H9 (cell line): Measurements from ENCODE around the gene AK8. TPM values are rescaled to one million over a fixed set of nuclear protein-coding genes. Genes with fewer than 3 reads are reported as not detected.

Experiments
- DNase-seq: peaks from one replicate; pipeline ENCODE4 v3.0.0-alpha.2; 2017
- H2AFZ ChIP-seq: one replicate; pipeline ENCODE4 v1.6.1; 2013; ENCODE audit warnings: mild to moderate bottlenecking, low read length, control low read depth, moderate library complexity
- H2AK5ac ChIP-seq: 2 replicates; pipeline ENCODE4 v1.6.1; 2013; ENCODE audit warnings: low read length, control low read depth, mixed read lengths; ENCODE audit not compliant: insufficient read length
- H2BK120ac ChIP-seq: one replicate; pipeline ENCODE4 v1.6.1; 2013; ENCODE audit warnings: low read depth, mild to moderate bottlenecking, low read length, control low read depth, inconsistent platforms; ENCODE audit not compliant: poor library complexity, severe bottlenecking
- H2BK12ac ChIP-seq: 2 replicates; pipeline ENCODE4 v1.6.1; 2013; ENCODE audit warnings: low read length, control low read depth, mixed read lengths, low read depth; ENCODE audit not compliant: insufficient read length
- H2BK15ac ChIP-seq: 2 replicates; pipeline ENCODE4 v1.6.1; 2013; ENCODE audit warnings: low read depth, low read length, control low read depth
- H2BK20ac ChIP-seq: one replicate; pipeline ENCODE4 v1.6.1; 2013; ENCODE audit warnings: low read depth, mild to moderate bottlenecking, low read length, control low read depth, inconsistent platforms; ENCODE audit not compliant: poor library complexity, severe bottlenecking
- H2BK5ac ChIP-seq: 2 replicates; pipeline ENCODE4 v1.6.1; 2013; ENCODE audit warnings: low read length, control low read depth, mixed read lengths; ENCODE audit not compliant: insufficient read length
- H3K14ac ChIP-seq: 2 replicates; pipeline ENCODE4 v1.6.1; 2013; ENCODE audit warnings: low read length, control low read depth; ENCODE audit not compliant: insufficient read depth
- H3K18ac ChIP-seq: 2 replicates; pipeline ENCODE4 v1.6.1; 2013; ENCODE audit warnings: low read depth, mild to moderate bottlenecking, mixed read lengths, low read length, control low read depth; ENCODE audit not compliant: insufficient read length
- H3K23ac ChIP-seq: 2 replicates; pipeline ENCODE4 v1.6.1; 2013; ENCODE audit warnings: low read length, control low read depth, mixed read lengths, low read depth; ENCODE audit not compliant: insufficient read length
- H3K23me2 ChIP-seq: 2 replicates; pipeline ENCODE4 v1.6.1; 2013; ENCODE audit warnings: low read depth, mild to moderate bottlenecking, mixed read lengths, low read length, control low read depth; ENCODE audit not compliant: insufficient read length, poor library complexity, severe bottlenecking
- H3K27ac ChIP-seq: 2 replicates; pipeline ENCODE4 v1.5.1; 2013; ENCODE audit warnings: low read length, control low read depth, mixed read lengths, low read depth; ENCODE audit not compliant: insufficient read length
- H3K27me3 ChIP-seq: 2 replicates; pipeline ENCODE4 v1.6.1; 2013; ENCODE audit warnings: low read length, control low read depth, inconsistent platforms; ENCODE audit not compliant: insufficient read depth
- H3K4ac ChIP-seq: 2 replicates; pipeline ENCODE4 v1.6.1; 2013; ENCODE audit warnings: low read depth, mild to moderate bottlenecking, control low read depth, inconsistent platforms, low read length, moderate library complexity
- H3K4me1 ChIP-seq: 2 replicates; pipeline ENCODE4 v1.6.1; 2013; ENCODE audit warnings: low read length, control low read depth, inconsistent platforms; ENCODE audit not compliant: insufficient read depth
- H3K4me2 ChIP-seq: 2 replicates; pipeline ENCODE4 v1.6.1; 2013; ENCODE audit warnings: low read length, control low read depth, mixed read lengths; ENCODE audit not compliant: insufficient read length, insufficient read depth
- H3K56ac ChIP-seq: 2 replicates; pipeline ENCODE4 v1.6.1; 2013; ENCODE audit warnings: low read depth, mild to moderate bottlenecking, mixed read lengths, low read length, control low read depth; ENCODE audit not compliant: insufficient read length
- H3K79me1 ChIP-seq: 2 replicates; pipeline ENCODE4 v1.6.1; 2013; ENCODE audit warnings: low read depth, mild to moderate bottlenecking, moderate library complexity, low read length, control low read depth, inconsistent platforms; ENCODE audit not compliant: insufficient read depth, poor library complexity, severe bottlenecking
- H3K79me2 ChIP-seq: 2 replicates; pipeline ENCODE4 v1.6.1; 2013; ENCODE audit warnings: low read length, control low read depth, inconsistent platforms; ENCODE audit not compliant: insufficient read depth
- H3K9ac ChIP-seq: 2 replicates; pipeline ENCODE4 v1.6.1; 2013; ENCODE audit warnings: low read length, control low read depth, mixed read lengths; ENCODE audit not compliant: insufficient read length; ENCODE audit errors: extremely low read depth
- H3K9me3 ChIP-seq: one replicate; pipeline ENCODE4 v1.6.1; 2013; ENCODE audit warnings: low read depth, low read length, inconsistent platforms; ENCODE audit not compliant: control insufficient read depth
- H3T11ph ChIP-seq: one replicate; pipeline ENCODE4 v1.6.1; 2013; ENCODE audit warnings: mild to moderate bottlenecking, low read length, control low read depth, inconsistent platforms
- H4K20me1 ChIP-seq: one replicate; pipeline ENCODE4 v1.6.1; 2013; ENCODE audit not compliant: control insufficient read depth, insufficient read length, insufficient read depth
- H4K5ac ChIP-seq: 2 replicates; pipeline ENCODE4 v1.6.1; 2013; ENCODE audit warnings: low read depth, mild to moderate bottlenecking, mixed read lengths, low read length, control low read depth; ENCODE audit not compliant: insufficient read length
- H4K8ac ChIP-seq: replicated peaks from 2 replicates; pipeline ENCODE4 v1.6.1; 2013; ENCODE audit warnings: low read length, control low read depth, mixed read lengths, low read depth; ENCODE audit not compliant: insufficient read length
- H4K91ac ChIP-seq: 2 replicates; pipeline ENCODE4 v1.6.1; 2013; ENCODE audit warnings: low read depth, mild to moderate bottlenecking, moderate library complexity, mixed read lengths, low read length, control low read depth; ENCODE audit not compliant: insufficient read length
- H3K27ac Mint-ChIP-seq, 3 experiments: 2 replicates in 2 of 3; 3 replicates in 1 of 3; pipeline ENCODE4 v1.8.0; 2020 to 2021; ENCODE audit warnings: mixed read lengths in 3 of 3, mild to moderate bottlenecking in 1 of 3, moderate library complexity in 1 of 3
- H3K27me3 Mint-ChIP-seq: 2 replicates; pipeline ENCODE4 v1.8.0; 2021; ENCODE audit warnings: low read depth, mild to moderate bottlenecking, moderate library complexity, mixed read lengths
- H3K36me3 Mint-ChIP-seq, 3 experiments: 2 replicates in 2 of 3; 3 replicates in 1 of 3; pipeline ENCODE4 v1.8.0; 2020 to 2021; ENCODE audit warnings: low read depth in 3 of 3, mixed read lengths in 3 of 3; ENCODE audit not compliant: insufficient read depth in 1 of 3
- H3K4me1 Mint-ChIP-seq, 2 experiments: 2 replicates each; pipeline ENCODE4 v1.8.0; 2020; ENCODE audit warnings: mixed read lengths in 2 of 2
- H3K4me3 Mint-ChIP-seq, 2 experiments: 2 replicates in 1 of 2; 3 replicates in 1 of 2; pipeline ENCODE4 v1.8.0; 2020 to 2021; ENCODE audit warnings: mild to moderate bottlenecking in 2 of 2, mixed read lengths in 2 of 2, moderate library complexity in 1 of 2
- H3K9me3 Mint-ChIP-seq, 2 experiments: 2 replicates in 1 of 2; 3 replicates in 1 of 2; pipeline ENCODE4 v1.8.0; 2020; ENCODE audit warnings: mild to moderate bottlenecking in 2 of 2, mixed read lengths in 2 of 2, moderate library complexity in 1 of 2
- WGBS: extraction: QIAGEN DNeasy Blood & Tissue Kit; methylation state at CpG from one replicate; pipeline ENCODE4 v1.1.7; 2013; ENCODE audit warnings: missing lambda C conversion rate, low lambda C conversion rate, mixed read lengths; ENCODE audit not compliant: insufficient read length; ENCODE audit errors: extremely low coverage; 5-methylcytosine and 5-hydroxymethylcytosine counted together
- total RNA-seq: library from RNA; stranded (reverse); gene quantifications from 2 replicates; pipeline ENCODE4 v1.2.1, GENCODE V29; 2021
- TF ChIP-seq, protein P1 (sequence below): fragments of 200-600 bp; sonication (generic); conservative IDR thresholded peaks from 3 replicates; pipeline ENCODE4 v1.8.0; 2021; ENCODE audit warnings: antibody characterized with exemption, mild to moderate bottlenecking

AK8 gene
- total RNA-seq, 1 experiment from 2014 or later, result 0.44 TPM

DNA sequence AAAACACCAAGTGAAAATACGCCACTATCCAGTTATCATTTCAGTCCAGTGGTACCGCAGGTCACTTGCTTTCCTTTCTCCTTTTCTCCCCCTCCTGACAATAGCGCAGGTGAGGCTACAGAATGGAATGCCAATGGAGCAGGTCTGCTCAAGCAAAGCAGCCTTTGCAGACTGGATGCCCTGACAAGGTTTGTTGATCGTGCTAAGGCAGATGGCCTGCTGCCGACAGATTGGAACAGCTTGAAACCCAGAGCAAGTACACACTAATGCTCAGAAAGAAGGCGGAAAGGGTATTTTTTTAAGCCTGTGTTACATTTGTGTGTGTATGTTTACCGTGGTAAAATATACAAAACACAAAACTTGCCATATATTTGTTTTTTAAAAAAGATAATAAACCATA, 20.0 kb upstream of the AK8 start:
- no peak overlapping the region for H3K27ac Mint-ChIP-seq
- no CpG with 5 or more reads among the region's 7 CpGs for WGBS

More for the DNA sequence above, 20.0 kb upstream of the AK8 start:
- no peaks in the 10 kb centered on the region for H3K9me3 Mint-ChIP-seq
- H3K4me3 Mint-ChIP-seq, result no peak overlapping the region
- H3T11ph ChIP-seq, result no peak overlapping the region
- no peaks in the 10 kb centered on the region for H4K20me1 ChIP-seq
- no peak overlapping the region for H2BK12ac ChIP-seq
- H2BK5ac ChIP-seq, result no peak overlapping the region
- H4K91ac ChIP-seq, result no peak overlapping the region
- no peak overlapping the region for H2AK5ac ChIP-seq
- H2BK120ac ChIP-seq, result no peak overlapping the region
- no peak overlapping the region for H3K18ac ChIP-seq
- H3K27me3 ChIP-seq, result no peaks in the 10 kb centered on the region
- no peaks in the 10 kb centered on the region; the same call in 1 of the 2 replicates for H3K4me1 ChIP-seq
- no peak overlapping the region for H3K23ac ChIP-seq
- H4K8ac ChIP-seq, result no peak overlapping the region
- H2BK20ac ChIP-seq, result no peak overlapping the region
- H3K9me3 ChIP-seq, result no peaks in the 10 kb centered on the region
- H2BK15ac ChIP-seq, result no peak overlapping the region
- H3K27me3 Mint-ChIP-seq, result no peaks in the 10 kb centered on the region
- no peak for DNase-seq
- H3K56ac ChIP-seq, result no peak overlapping the region
- no peak overlapping the region for H2AFZ ChIP-seq
- H3K36me3 Mint-ChIP-seq, result peaks cover 12 to 67% (median 53%) of the 10 kb centered on the region in 3 experiments
- no peak overlapping the region for H3K9ac ChIP-seq
- H3K23me2 ChIP-seq, result no peaks in the 10 kb centered on the region
- H3K79me2 ChIP-seq, result no peaks in the 10 kb centered on the region
- no peak overlapping the region for H3K4ac ChIP-seq
- H3K4me2 ChIP-seq, result no peak overlapping the region
- H3K4me1 Mint-ChIP-seq, result peaks cover 0 to 6% of the 10 kb centered on the region in 2 experiments; a peak in 2 of 4 replicates
- H3K14ac ChIP-seq, result no peak overlapping the region
- TF ChIP-seq, protein P1, sequence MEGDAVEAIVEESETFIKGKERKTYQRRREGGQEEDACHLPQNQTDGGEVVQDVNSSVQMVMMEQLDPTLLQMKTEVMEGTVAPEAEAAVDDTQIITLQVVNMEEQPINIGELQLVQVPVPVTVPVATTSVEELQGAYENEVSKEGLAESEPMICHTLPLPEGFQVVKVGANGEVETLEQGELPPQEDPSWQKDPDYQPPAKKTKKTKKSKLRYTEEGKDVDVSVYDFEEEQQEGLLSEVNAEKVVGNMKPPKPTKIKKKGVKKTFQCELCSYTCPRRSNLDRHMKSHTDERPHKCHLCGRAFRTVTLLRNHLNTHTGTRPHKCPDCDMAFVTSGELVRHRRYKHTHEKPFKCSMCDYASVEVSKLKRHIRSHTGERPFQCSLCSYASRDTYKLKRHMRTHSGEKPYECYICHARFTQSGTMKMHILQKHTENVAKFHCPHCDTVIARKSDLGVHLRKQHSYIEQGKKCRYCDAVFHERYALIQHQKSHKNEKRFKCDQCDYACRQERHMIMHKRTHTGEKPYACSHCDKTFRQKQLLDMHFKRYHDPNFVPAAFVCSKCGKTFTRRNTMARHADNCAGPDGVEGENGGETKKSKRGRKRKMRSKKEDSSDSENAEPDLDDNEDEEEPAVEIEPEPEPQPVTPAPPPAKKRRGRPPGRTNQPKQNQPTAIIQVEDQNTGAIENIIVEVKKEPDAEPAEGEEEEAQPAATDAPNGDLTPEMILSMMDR, result no peak
- no peaks in the 10 kb centered on the region for H3K79me1 ChIP-seq
- no peak overlapping the region for H4K5ac ChIP-seq
- no peak overlapping the region for H3K27ac ChIP-seq
